A549 (cell line): ENCODE results near the gene PRKCD. TPM values are rescaled to one million over a fixed set of nuclear protein-coding genes. Genes with fewer than 3 reads are reported as not detected.
A peak's percentile ranks its signal among the peaks of the same experiment; 100 is the strongest.

Experiments used
- ATAC-seq, 2 experiments: fragments of 200-7000 bp in 1 of 2; fragments of >200 bp in 1 of 2; cut with Nextera tagmentation in 1 of 2; cut with Tn5 transposase in 1 of 2; 3 replicates each; pipeline versions ENCODE4 v1.8.0 to v1.9.1; 2018 to 2020; ENCODE audit warnings: mild to moderate bottlenecking in 1 of 2, moderate library complexity in 1 of 2
- CTCF ChIA-PET: fragments of 300-600 bp; sonication (Branson Sonifier 250); formaldehyde crosslinking; extraction: SDS; loops from one replicate; lab custom pipeline; 2021; ENCODE audit warnings: antibody characterized with exemption, inconsistent platforms; lab: Yijun Ruan, JAX
- POLR2A ChIA-PET: fragments of 350-600 bp; formaldehyde crosslinking; extraction: SDS; loops from one replicate; lab custom pipeline; 2021; ENCODE audit warnings: antibody characterized with exemption, inconsistent platforms; lab: Yijun Ruan, JAX
- DNase-seq, 2 experiments: peaks; one replicate each; pipeline versions ENCODE4 v3.0.0 to v3.0.0-alpha.2; 2011 to 2016; ENCODE audit warnings: low read depth in 1 of 2, low spot score in 1 of 2
- FAIRE-seq: peaks from 2 replicates; lab custom pipeline; 2011; peaks lifted over from hg19 to GRCh38; lab: Jason Lieb, UNC
- H3K27ac ChIP-seq, 2 experiments: fragments of >200 bp; sonication (Bioruptor Twin); formaldehyde crosslinking; 3 replicates each; pipeline ENCODE4 v1.5.1; 2016 to 2017
- H3K4me1 ChIP-seq: fragments of >200 bp; sonication (Bioruptor Twin); formaldehyde crosslinking; 3 replicates; pipeline ENCODE4 v1.6.1; 2016
- H3K4me2 ChIP-seq: fragments of >200 bp; sonication (Bioruptor Twin); formaldehyde crosslinking; 3 replicates; pipeline ENCODE4 v1.6.1; 2016
- H3K4me3 ChIP-seq: fragments of >200 bp; sonication (Bioruptor Twin); formaldehyde crosslinking; 3 replicates; pipeline ENCODE4 v1.5.1; 2016
- H3K9me3 ChIP-seq: fragments of >200 bp; sonication (Bioruptor Twin); formaldehyde crosslinking; 3 replicates; pipeline ENCODE4 v1.6.1; 2016
- CEBPB ChIP-seq, 2 experiments: fragments of >200 bp in 1 of 2; sonication (Bioruptor Twin) in 1 of 2; formaldehyde crosslinking in 1 of 2; IDR thresholded peaks; 2 replicates each; pipeline ENCODE4 v1.6.1; 2012 to 2016
- CHD2 ChIP-seq: fragments of 150-350 bp; IDR thresholded peaks from 2 replicates; pipeline ENCODE4 v1.6.1; 2014; ENCODE audit warnings: low read length; ENCODE audit not compliant: partially characterized antibody
- EP300 ChIP-seq, 2 experiments: fragments of >200 bp; sonication (Bioruptor Twin); formaldehyde crosslinking; IDR thresholded peaks; 2 replicates in 1 of 2; 3 replicates in 1 of 2; pipeline ENCODE4 v1.6.1; 2016 to 2017
- ESRRA ChIP-seq: fragments of 150-350 bp; IDR thresholded peaks from 2 replicates; pipeline ENCODE4 v1.6.1; 2014; ENCODE audit warnings: mild to moderate bottlenecking, low read length, borderline replicate concordance
- HDAC2 ChIP-seq: fragments of 200-600 bp; sonication (generic); IDR thresholded peaks from 2 replicates; pipeline ENCODE4 v1.6.1; 2016
- HOXB13 ChIP-seq: fragments of 250-450 bp; sonication (Bioruptor Pico); IDR thresholded peaks from 2 replicates; pipeline ENCODE4 v1.5.0; 2020; ENCODE audit warnings: low read depth, mild to moderate bottlenecking, moderate library complexity
- KDM5A ChIP-seq: fragments of 200-600 bp; sonication (generic); IDR thresholded peaks from 2 replicates; pipeline ENCODE4 v1.6.1; 2016; ENCODE audit warnings: antibody characterized with exemption, mild to moderate bottlenecking
- MAFK ChIP-seq: fragments of 450-650 bp; IDR thresholded peaks from 2 replicates; pipeline ENCODE4 v1.6.1; 2014; ENCODE audit not compliant: partially characterized antibody
- RFX5 ChIP-seq: fragments of 450-650 bp; IDR thresholded peaks from 2 replicates; pipeline ENCODE4 v1.7.1; 2014; ENCODE audit warnings: antibody characterized with exemption, mild to moderate bottlenecking, moderate library complexity
- ZSCAN20 ChIP-seq: fragments of 250-450 bp; sonication (Bioruptor Pico); IDR thresholded peaks from 2 replicates; pipeline ENCODE4 v1.8.0; 2022; ENCODE audit warnings: mild to moderate bottlenecking, moderate library complexity
- WGBS: methylation state at CpG from one replicate; pipeline ENCODE4 v1.1.6; 2017; ENCODE audit errors: missing lambda C conversion rate; 5-methylcytosine and 5-hydroxymethylcytosine counted together
- polyA plus RNA-seq, 4 experiments: library from polyadenylated mRNA; depleted of rRNA in 3 of 4; stranded (reverse); fragments of >200 nt; fragmentation: RNase III in 1 of 4; extraction: RNeasy Plus Mini Kit Qiagen cat#74134 plus additional on column Dnase treatment in 1 of 4; gene quantifications; 2 replicates in 3 of 4; 3 replicates in 1 of 4; pipeline ENCODE4 v1.2.3, GENCODE V29; 2011 to 2017
- TF ChIP-seq, protein P1 (sequence below): IDR thresholded peaks from 2 replicates; pipeline ENCODE4 v1.6.1; 2012
- TF ChIP-seq, protein P2 (sequence below): fragments of >200 bp; sonication (Bioruptor Twin); formaldehyde crosslinking; IDR thresholded peaks from 3 replicates; pipeline ENCODE4 v1.5.1; 2016
- TF ChIP-seq, protein P3 (sequence below): IDR thresholded peaks from 2 replicates; pipeline ENCODE4 v1.6.1; 2012; ENCODE audit warnings: low read depth, borderline replicate concordance
- TF ChIP-seq, protein P4 (sequence below): fragments of 200-600 bp; sonication (generic); IDR thresholded peaks from 2 replicates; pipeline ENCODE4 v1.6.1; 2016; ENCODE audit warnings: antibody characterized with exemption, mild to moderate bottlenecking, moderate library complexity
- TF ChIP-seq, protein P5 (sequence below): fragments of >200 bp; sonication (Bioruptor Twin); formaldehyde crosslinking; IDR thresholded peaks from 3 replicates; pipeline ENCODE4 v1.6.1; 2016
- TF ChIP-seq, protein P6 (sequence below): fragments of 450-650 bp; IDR thresholded peaks from 2 replicates; pipeline ENCODE4 v1.6.1; 2014; ENCODE audit warnings: antibody characterized with exemption

Gene PRKCD
- polyA plus RNA-seq, 2 of the 4 experiments (the other 2 are of a cell fraction), result 10.1 to 18.3 TPM

DNA sequence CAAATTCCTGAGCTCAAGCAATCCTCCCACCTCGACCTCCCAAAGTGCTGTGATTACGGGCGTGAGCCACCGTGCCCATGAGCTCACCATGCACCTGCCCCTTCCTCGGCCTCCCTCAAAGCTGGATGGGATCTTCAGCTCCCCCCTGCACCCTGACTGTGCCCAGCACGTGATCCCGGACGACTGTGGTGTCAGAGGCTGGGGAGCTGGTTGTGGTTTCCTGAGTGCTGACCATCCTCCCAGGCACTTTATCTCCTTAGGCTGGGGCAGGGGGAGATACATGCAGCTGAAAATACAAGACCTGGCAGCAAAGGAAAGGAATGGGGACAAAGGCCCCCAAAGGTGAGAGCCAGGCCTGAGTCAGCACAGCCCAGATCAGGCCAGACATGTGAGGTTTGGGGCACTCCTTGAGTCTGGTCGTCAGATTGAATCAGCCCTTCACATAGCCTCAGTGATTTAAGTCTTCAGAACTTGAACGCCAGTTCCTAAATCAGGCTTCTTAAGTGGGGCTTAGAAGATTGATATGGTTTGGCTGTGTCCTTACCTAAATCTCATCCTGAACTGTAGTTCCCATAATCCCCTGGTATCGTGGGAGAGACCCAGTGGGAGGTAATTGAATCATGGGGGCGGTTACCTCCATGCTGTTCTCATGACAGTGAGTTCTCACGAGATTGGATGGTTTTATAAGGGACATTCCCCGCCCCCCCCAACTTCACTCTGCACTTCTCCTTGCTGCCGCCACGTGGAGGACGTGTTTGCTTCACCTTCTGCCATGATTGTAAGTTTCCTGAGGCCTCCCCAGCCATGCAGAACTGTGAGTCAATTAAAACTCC, 35.8 kb downstream of the PRKCD start:
- Histone ChIP-seq H3K27ac (peak overlapping the region; percentile 46 to 80; a peak in 4 of 6 replicates), H3K4me1 (peaks cover 15% of the 10 kb centered on the region), H3K9me3 (no peaks in the 10 kb centered on the region), H3K4me2 (peak overlapping the region; percentile 75), H3K4me3 (no peak overlapping the region)
- DNase-seq, result peak in 1 of 2 experiments; percentile 85
- WGBS, result 46% methylated on average over 12 of the region's 17 CpGs
- ATAC-seq, result peak; percentile 8 to 34; a peak in 3 of 6 replicates
- FAIRE-seq, result no peak
- ChIA-PET POLR2A (no interaction called here), CTCF (interaction anchor here (0.5 to 4.9 kb wide), 32 partner anchors 7 to 347 kb away, joined by 3 to 106 read pairs (median 6); no protein-coding TSS in a partner anchor)
- TF ChIP-seq, protein P1, sequence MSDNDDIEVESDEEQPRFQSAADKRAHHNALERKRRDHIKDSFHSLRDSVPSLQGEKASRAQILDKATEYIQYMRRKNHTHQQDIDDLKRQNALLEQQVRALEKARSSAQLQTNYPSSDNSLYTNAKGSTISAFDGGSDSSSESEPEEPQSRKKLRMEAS, result peak; percentile 64
- TF ChIP-seq, protein P2, sequence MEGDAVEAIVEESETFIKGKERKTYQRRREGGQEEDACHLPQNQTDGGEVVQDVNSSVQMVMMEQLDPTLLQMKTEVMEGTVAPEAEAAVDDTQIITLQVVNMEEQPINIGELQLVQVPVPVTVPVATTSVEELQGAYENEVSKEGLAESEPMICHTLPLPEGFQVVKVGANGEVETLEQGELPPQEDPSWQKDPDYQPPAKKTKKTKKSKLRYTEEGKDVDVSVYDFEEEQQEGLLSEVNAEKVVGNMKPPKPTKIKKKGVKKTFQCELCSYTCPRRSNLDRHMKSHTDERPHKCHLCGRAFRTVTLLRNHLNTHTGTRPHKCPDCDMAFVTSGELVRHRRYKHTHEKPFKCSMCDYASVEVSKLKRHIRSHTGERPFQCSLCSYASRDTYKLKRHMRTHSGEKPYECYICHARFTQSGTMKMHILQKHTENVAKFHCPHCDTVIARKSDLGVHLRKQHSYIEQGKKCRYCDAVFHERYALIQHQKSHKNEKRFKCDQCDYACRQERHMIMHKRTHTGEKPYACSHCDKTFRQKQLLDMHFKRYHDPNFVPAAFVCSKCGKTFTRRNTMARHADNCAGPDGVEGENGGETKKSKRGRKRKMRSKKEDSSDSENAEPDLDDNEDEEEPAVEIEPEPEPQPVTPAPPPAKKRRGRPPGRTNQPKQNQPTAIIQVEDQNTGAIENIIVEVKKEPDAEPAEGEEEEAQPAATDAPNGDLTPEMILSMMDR, result no peak
- TF ChIP-seq MAFK (peak; percentile 2), CHD2 (peak; percentile 85), ZSCAN20 (CRISPR knock-in tag) (no peak)
- TF ChIP-seq, protein P3, sequence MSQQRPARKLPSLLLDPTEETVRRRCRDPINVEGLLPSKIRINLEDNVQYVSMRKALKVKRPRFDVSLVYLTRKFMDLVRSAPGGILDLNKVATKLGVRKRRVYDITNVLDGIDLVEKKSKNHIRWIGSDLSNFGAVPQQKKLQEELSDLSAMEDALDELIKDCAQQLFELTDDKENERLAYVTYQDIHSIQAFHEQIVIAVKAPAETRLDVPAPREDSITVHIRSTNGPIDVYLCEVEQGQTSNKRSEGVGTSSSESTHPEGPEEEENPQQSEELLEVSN, result 0 out of 2 replicates have a peak, but pooled peaks have one; percentile 23
- TF ChIP-seq, protein P4, sequence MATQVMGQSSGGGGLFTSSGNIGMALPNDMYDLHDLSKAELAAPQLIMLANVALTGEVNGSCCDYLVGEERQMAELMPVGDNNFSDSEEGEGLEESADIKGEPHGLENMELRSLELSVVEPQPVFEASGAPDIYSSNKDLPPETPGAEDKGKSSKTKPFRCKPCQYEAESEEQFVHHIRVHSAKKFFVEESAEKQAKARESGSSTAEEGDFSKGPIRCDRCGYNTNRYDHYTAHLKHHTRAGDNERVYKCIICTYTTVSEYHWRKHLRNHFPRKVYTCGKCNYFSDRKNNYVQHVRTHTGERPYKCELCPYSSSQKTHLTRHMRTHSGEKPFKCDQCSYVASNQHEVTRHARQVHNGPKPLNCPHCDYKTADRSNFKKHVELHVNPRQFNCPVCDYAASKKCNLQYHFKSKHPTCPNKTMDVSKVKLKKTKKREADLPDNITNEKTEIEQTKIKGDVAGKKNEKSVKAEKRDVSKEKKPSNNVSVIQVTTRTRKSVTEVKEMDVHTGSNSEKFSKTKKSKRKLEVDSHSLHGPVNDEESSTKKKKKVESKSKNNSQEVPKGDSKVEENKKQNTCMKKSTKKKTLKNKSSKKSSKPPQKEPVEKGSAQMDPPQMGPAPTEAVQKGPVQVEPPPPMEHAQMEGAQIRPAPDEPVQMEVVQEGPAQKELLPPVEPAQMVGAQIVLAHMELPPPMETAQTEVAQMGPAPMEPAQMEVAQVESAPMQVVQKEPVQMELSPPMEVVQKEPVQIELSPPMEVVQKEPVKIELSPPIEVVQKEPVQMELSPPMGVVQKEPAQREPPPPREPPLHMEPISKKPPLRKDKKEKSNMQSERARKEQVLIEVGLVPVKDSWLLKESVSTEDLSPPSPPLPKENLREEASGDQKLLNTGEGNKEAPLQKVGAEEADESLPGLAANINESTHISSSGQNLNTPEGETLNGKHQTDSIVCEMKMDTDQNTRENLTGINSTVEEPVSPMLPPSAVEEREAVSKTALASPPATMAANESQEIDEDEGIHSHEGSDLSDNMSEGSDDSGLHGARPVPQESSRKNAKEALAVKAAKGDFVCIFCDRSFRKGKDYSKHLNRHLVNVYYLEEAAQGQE, result peak; percentile 83

DNA sequence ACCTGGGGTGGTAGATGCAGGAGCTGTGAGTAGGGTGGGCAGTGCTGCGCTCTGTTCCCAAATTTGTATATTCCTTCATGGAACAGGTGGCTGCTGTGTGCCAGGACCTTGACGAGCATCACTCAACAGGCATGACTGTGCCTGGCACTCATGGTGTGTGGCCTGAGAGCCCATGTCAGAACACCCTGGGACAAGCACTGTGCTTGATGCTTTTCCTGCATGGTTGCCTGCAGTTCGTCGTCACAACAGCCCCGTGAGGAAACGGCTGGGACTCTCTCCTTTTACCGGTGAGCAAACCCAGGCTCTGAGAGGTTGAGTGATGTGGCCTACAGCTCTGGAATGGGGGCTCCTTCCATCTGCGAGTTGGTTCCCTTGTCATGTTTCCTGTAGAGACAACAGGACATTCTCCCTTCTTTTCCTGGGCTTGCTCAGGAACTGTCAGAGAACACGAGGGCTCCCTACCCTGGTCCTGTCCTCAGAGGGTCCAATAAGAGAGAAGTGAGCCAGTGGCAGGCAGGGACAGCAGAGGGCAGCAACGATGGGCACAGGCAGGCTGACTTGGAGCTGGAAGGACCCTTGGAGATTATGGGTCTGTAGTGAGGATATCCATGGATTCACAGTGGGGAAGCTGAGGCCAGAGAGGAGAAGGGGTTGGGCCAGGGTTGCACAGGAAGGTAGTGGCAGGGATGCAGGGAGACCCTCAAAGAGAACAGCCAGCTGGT, 37.4 kb downstream of the PRKCD start:
- H3K27ac ChIP-seq, result no peak overlapping the region
- TF ChIP-seq, protein P5, sequence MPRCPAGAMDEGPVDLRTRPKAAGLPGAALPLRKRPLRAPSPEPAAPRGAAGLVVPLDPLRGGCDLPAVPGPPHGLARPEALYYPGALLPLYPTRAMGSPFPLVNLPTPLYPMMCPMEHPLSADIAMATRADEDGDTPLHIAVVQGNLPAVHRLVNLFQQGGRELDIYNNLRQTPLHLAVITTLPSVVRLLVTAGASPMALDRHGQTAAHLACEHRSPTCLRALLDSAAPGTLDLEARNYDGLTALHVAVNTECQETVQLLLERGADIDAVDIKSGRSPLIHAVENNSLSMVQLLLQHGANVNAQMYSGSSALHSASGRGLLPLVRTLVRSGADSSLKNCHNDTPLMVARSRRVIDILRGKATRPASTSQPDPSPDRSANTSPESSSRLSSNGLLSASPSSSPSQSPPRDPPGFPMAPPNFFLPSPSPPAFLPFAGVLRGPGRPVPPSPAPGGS, result no peak
- no peak for TF ChIP-seq KDM5A
- no peak for TF ChIP-seq EP300 (IDR thresholded peaks at IDR 0.05)
- no peak for TF ChIP-seq HDAC2
- TF ChIP-seq ZSCAN20 (CRISPR knock-in tag), result no peak
- TF ChIP-seq ESRRA, result no peak
- TF ChIP-seq, protein P1, result no peak
- TF ChIP-seq MAFK, result no peak
- TF ChIP-seq RFX5, result no peak
- no peak for TF ChIP-seq HOXB13 (CRISPR knock-in tag)
- TF ChIP-seq, protein P6, sequence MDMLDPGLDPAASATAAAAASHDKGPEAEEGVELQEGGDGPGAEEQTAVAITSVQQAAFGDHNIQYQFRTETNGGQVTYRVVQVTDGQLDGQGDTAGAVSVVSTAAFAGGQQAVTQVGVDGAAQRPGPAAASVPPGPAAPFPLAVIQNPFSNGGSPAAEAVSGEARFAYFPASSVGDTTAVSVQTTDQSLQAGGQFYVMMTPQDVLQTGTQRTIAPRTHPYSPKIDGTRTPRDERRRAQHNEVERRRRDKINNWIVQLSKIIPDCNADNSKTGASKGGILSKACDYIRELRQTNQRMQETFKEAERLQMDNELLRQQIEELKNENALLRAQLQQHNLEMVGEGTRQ, result no peak
- TF ChIP-seq CEBPB (IDR thresholded peaks at IDR 0.05), result no peak
- TF ChIP-seq, all 56 proteins: peak for 0
- Histone ChIP-seq H3K9me3 (no peaks in the 10 kb centered on the region), H3K4me2 (no peak overlapping the region), H3K4me1 (peaks cover 15% of the 10 kb centered on the region), H3K4me3 (no peak overlapping the region)
- 0 out of 6 replicates have a peak, but pooled peaks have one; percentile 4 to 19 for ATAC-seq
- FAIRE-seq, result no peak
- POLR2A ChIA-PET, result no interaction called here
- WGBS, result 78% methylated on average over 6 of the region's 10 CpGs
- DNase-seq, result no peak
- CTCF ChIA-PET, result interaction anchor here (1.0 to 4.9 kb wide), 6 partner anchors 8 to 86 kb away, joined by 3 to 87 read pairs (median 4); no protein-coding TSS in a partner anchor
